COLO829 (cell line): ENCODE data around the gene RGPD5.
"Not testable (repeated sequence)": the region's sequence is repeated elsewhere in the genome, so short reads cannot be mapped to it uniquely, and the experiment has no call there.

Experiments
- DNase-seq: peaks from one replicate; pipeline ENCODE4 v3.0.0; 2012; ENCODE audit warnings: low spot score

RGPD5 gene

GRCh38 chr2:109794074-109794737 is at the start of gene RGPD5:
TSS of gene RGPD5 (plus strand) at chr2:109794305. CDS start at chr2:109794466, 161 bp downstream.
- not testable (repeated sequence) for DNase-seq

DNA sequence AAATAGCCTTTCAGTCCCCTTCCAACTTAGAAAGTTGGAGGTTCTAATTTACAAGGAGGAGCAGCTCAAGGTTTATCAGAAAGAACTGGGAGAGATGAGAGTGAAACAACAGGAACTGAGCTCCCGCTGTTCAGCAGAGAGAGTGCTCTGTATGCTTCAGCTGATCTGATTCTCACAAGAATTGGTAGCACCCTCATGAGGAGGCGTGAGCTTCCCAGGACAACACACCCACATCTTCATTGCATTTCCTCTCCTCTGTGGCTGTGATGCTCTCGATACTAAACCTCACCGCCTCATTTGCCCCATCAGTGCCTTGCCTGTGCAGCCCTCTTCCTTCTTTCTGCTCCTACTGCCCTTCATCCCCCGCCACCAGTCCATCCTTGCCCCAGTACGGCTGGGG is 42.5 kb upstream of the RGPD5 start:
- not testable (repeated sequence) for DNase-seq

GRCh38 chr2:109757163-109757824 is 36.8 kb upstream of the RGPD5 start:
- DNase-seq = not testable (repeated sequence)

GRCh38 chr2:109760265-109761042 is 33.7 kb upstream of the RGPD5 start:
- not testable (repeated sequence) for DNase-seq

DNA sequence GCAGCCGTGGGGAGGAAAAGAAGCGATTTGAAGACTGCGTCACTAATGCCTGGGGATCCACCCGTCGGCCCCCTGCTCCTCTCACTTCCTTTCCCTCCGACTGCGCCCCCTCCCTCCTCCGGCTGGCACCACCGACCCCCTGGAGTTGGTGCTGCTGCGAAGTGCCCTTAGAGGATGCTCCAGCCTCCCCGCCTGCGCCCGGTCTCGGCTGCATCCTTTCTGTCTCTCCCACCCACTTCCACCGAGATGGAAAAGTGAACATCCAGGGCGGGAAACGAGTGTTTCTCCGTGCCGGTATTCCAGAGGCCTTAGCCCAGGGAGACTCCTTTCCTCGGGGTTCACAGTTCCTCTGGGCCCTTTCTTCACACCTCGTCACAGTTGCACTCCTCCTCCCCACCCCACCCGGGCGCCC is 33.1 kb upstream of the RGPD5 start:
- not testable (repeated sequence) for DNase-seq

DNA sequence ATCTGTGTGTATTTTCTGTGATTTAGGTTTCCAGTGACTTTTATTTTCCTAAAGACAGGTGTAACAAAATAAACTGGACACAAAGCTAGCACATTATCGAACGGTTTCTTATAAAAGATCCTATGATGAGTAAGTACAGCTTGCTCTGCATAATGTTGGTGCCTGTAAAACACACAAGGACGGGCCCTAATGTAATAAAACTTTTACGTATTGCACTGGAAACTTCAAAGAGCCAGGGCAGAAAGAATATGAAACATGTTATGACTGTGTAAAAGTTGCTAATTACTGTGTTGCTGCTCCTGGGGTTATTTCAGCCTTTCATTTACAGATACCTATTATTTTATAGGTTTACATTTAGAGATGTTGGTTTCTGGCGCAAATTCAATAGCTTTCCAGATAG is 32.1 kb upstream of the RGPD5 start:
- not testable (repeated sequence) for DNase-seq

DNA sequence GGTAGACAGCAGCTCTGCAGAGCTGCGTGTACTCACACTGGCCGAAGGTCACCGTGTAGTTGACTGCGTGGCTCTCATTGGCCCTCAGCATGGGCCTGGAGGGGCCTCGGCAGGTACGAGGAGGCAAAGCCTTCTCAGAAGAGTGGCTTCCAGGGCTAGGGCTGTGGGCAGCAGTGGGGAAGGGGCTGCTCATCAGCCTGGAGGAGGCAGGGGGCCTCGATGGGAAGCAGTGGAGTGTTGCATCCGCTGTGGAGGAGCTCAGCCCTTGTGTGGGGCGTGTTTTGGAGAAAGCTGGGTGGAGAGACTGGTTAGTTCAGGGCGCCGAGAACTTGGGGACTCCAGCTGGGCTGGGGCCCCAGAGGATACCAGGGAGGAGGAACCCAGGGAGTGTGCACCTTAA is 28.0 kb upstream of the RGPD5 start:
- DNase-seq = not testable (repeated sequence)

DNA sequence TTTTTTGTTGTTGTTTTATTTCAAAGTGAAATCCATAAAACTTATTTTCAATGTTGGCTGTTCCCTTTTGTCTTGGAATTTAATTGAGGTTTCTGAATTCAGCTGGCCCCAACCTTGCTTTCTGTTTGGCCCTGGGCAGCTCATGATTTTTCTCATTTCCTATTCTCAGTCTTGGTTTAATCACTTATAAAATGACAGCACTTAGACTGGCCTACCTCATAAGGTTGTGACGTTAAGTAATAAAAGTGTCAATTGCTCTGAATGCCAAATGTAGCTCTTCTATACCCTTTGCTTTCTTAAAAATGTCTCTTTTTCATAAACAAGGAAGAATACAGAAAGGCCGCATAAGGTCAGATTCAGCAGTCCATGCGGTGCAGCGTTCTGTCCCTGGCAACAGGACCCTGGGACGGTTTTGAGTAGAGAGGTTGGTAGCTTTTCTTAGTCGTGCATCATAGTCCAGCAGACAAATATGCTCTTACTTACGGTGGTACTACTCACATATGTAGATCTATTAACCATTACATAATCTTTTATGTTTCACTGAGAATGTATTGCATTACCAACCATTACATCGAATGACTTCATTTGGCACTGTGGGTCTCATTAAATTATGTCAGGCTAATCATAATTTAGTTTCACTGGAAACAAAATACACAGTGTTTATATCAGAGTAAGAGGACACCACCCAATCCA is 27.1 kb upstream of the RGPD5 start:
- DNase-seq = not testable (repeated sequence)

DNA sequence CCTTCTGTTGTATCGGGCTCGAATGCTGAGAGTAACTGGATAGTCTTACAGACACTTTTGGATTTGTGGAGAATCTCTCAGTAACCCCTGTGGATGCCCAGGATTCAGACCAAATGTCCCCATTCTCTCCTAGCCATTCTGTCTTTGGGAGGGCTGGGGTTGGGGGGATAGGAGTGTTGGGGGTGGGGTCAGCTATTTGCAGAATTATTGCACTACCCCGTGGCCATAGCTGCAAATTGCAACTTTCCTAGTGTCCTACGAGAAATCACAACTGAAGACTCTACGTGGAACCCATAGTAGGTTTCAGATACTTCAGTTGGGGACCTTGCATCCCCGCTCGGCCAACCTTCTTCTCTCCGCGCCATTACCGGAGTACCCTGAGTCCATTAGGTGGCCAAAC is 25.2 kb upstream of the RGPD5 start:
- not testable (repeated sequence) for DNase-seq

GRCh38 chr2:109779118-109779517 is 15.0 kb upstream of the RGPD5 start:
- DNase-seq = not testable (repeated sequence)

GRCh38 chr2:109781147-109781816 is 12.8 kb upstream of the RGPD5 start:
- DNase-seq = not testable (repeated sequence)

DNA sequence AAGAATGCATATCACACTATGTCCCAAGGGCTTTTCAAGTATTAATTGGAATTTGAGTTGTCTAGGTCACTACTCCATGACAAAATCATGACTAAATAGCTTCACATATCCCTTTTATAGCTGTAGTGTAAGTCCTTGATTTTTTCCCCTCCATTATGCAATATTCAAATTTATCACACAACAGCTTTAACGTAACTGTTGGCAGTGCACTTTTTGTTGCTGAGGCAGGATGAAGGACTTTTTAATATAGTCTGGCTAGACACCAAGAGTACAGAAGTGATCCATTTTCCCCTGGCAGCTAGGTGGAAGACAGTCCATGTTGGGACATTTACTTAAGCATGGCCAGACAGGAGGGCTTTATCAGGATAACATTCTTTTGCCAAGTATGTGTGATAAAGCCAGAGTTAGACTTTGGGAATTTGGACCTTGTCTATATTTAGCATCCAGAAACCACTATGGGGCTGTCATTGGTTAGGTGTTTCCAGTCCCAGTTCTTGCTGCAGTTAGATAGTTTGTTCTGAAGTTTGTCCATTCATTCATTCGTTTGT is 11.6 kb upstream of the RGPD5 start:
- DNase-seq = not testable (repeated sequence)

- DNase-seq = not testable (repeated sequence)
These were observed 2.4 kb upstream of the RGPD5 start for GRCh38 chr2:109791530-109792279.

- not testable (repeated sequence) for DNase-seq
These were observed 1.4 kb upstream of the RGPD5 start for GRCh38 chr2:109792659-109793058.

DNA sequence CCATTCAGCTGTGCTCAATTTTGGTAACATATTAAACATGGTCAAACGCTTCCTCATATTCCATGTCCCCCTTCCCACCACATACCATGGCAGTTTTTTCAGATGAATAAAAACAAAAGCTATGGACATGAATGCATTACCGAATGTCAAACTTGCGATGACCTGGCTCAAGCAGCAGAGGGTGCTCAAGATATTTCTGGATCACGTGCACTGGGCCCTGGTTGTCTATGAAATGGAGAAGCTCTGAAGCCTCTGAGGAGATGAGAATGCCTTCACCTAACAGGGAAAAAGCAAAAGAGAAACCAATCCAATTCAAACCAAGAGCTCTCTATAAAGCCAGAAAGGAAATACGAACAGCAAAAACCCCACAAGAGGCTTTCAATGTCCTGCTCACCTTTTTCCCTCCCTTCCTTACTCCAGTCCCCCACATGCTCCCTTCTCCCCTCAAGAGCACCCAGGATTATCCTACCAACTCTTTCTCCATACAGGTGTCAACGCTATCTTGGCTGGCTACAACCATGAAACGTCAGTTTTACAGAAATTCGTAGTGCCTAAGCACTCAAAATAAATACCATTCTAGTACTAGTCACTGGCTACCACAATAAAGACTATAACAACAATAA is 77.1 kb downstream of the RGPD5 start:
- not testable (repeated sequence) for DNase-seq

GRCh38 chr2:109876625-109877024 is 82.5 kb downstream of the RGPD5 start:
- DNase-seq = not testable (repeated sequence)

DNA sequence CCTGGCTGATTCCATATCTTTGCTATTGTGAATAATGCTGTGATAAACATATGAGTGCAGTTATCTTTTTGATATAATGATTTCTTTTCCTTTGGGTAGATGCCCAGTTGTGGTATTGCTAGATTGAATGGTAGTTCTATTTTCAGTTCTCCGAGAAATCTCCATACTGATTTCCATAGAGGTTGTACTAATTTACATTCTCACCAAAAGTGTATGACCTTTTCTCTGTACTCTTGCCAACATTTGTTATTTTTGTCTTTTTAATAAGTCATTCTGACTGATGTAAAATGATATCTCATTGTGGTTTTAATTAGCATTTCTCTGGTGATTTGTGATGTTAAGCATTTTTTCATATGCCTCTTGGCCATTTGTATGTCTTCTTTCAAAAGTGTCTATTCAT is 88.0 kb downstream of the RGPD5 start:
- DNase-seq = not testable (repeated sequence)

- DNase-seq = not testable (repeated sequence)
These were observed 94.3 kb downstream of the RGPD5 start for GRCh38 chr2:109888414-109888813.

- DNase-seq = not testable (repeated sequence)
These were observed 95.8 kb downstream of the RGPD5 start for GRCh38 chr2:109889909-109890308.

- not testable (repeated sequence) for DNase-seq
These were observed 96.9 kb downstream of the RGPD5 start for GRCh38 chr2:109891024-109891423.
